Measurements from ENCODE around the gene LRIT3. TPM values are rescaled to one million over a fixed set of nuclear protein-coding genes. Genes with fewer than 3 reads are reported as not detected.

LRIT3 gene
- total RNA-seq, 2 donors from 2014 or later = 0.08 TPM; not detected in 1

- no peak for DNase-seq
- no peak for ATAC-seq
- intact Hi-C loops (cut with DNase I, micrococcal nuclease) = no loop called here
These were observed 31.9 kb downstream of the LRIT3 start for GRCh38 chr4:109879636-109880314.

DNA sequence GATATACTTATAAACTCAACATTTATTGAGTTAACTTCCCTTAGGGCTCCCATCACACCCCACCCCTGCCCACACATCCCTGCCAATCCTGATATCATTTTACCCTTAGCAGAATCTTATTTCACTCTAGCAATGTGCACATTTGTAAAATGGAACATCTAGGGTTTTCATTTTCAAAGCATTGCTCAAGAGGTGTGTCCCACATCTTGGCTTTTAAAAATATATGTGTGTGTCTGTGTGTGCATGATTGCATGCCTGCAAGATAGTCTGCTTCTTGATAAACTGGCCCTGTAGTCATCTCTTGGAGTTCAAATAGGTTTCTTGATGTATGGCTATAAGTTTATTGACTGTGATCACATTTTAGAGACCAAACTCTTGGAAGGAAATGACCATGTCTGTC, 38.4 kb downstream of the LRIT3 start:
- DNase-seq = no peak
- ATAC-seq = no peak
- intact Hi-C loops (cut with DNase I, micrococcal nuclease) = no loop called here

DNA sequence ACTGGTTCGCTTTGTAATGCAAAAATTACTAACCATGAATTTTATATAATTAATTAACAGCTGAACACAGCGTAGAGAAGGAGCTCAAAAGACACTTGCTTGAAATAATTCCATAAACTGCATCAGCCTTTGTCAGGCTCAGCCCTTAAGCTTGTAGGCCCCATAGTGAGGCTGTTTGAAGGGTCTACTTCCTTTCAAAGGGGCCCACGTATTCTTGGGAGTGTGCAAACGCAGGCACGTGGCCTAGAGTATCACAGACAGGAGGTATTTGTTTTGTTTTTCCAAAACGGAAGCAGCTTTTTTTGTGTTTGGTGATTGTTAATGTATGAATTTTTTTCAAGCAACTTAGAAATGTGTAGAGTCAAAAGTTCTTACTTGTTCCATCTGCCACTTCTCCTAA, 39.2 kb downstream of the LRIT3 start:
- ATAC-seq = no peak
- no peak for DNase-seq
- intact Hi-C loops (cut with DNase I, micrococcal nuclease) = no loop called here

- DNase-seq (no peak), ATAC-seq (no peak)
- intact Hi-C loops (cut with DNase I, micrococcal nuclease) = no loop called here
These were observed 42.2 kb downstream of the LRIT3 start for GRCh38 chr4:109890076-109890475.

- intact Hi-C loops (cut with DNase I, micrococcal nuclease) = no loop called here
- ATAC-seq = no peak
- DNase-seq = no peak
These were observed 54.8 kb downstream of the LRIT3 start for GRCh38 chr4:109902559-109903251.

- intact Hi-C loops (cut with DNase I, micrococcal nuclease) = no loop called here
These were observed 60.8 kb downstream of the LRIT3 start for GRCh38 chr4:109908731-109909130.

DNA sequence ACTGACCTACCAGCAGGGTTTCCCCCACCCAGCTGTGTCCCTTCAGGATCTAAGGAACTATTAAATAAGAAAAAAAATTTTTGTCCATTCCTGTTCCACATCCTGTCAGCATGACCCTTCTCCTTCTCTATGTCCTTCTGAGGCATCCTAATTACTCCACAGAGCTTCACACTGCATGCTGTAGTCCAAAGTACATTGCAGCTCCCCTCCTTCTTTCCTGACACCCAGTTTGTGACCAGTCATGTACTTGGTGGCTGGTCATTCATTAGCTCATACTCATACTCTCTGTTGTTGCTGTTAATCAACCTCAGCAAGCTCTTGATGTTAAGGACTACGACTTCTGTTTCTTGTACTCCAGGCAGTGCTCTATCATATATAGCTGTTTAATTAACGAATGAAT, 62.3 kb downstream of the LRIT3 start:
- no peak for DNase-seq
- intact Hi-C loops (cut with DNase I, micrococcal nuclease) = no loop called here
- peak; percentile 37 for ATAC-seq

More at GRCh38 chr4:109908731-109909130, 60.8 kb downstream of the LRIT3 start:
- ATAC-seq (no peak), DNase-seq (no peak)

GRCh38 chr4:109912706-109913595, 65.0 kb downstream of the LRIT3 start, which contains the start of gene EGF:
Gene EGF, plus strand, starts transcription at chr4:109912883. Its CDS starts 453 bp downstream, at chr4:109913336.
- intact Hi-C loops (cut with DNase I, micrococcal nuclease) = no loop called here
- ATAC-seq (peak; percentile 64), DNase-seq (no peak)

GRCh38 chr4:109913596-109914241, 65.8 kb downstream of the LRIT3 start:
- DNase-seq = no peak
- ATAC-seq = peak; percentile 17
- intact Hi-C loops (cut with DNase I, micrococcal nuclease) = no loop called here

- ATAC-seq = peak; percentile 87
- intact Hi-C loops (cut with DNase I, micrococcal nuclease) = no loop called here
- DNase-seq = no peak
These were observed 66.4 kb downstream of the LRIT3 start for GRCh38 chr4:109914322-109914721.

GRCh38 chr4:109915385-109916026, 67.6 kb downstream of the LRIT3 start:
- ATAC-seq (peak; percentile 61), DNase-seq (no peak)
- intact Hi-C loops (cut with DNase I, micrococcal nuclease) = no loop called here

DNA sequence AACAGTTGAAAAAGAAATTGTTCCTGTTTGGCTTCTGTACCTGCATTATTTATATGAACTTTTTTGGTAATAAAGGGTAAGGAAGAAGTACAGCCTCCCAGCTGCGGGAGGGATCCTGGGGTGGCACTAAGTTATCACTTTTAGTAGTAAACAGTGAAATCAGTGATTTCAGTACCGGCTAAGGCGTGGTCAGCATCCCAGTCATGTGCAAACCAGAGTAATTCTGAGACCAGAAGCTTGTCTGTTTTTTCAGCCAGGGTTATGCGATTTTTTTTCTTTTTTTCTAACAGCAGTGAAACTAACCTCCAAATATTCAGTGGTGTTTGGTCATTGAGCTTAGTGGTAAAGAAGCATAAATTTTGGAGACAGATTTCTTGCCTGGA, 68.1 kb downstream of the LRIT3 start:
- DNase-seq (no peak), ATAC-seq (no peak)
- intact Hi-C loops (cut with DNase I, micrococcal nuclease) = no loop called here

GRCh38 chr4:109921384-109921808, 73.5 kb downstream of the LRIT3 start:
- DNase-seq (no peak), ATAC-seq (no peak)
- intact Hi-C loops (cut with DNase I, micrococcal nuclease) = no loop called here

Other genes starting within 250 kb of the LRIT3 start
- gene CASP6, start 144.7 kb upstream of the LRIT3 start, total RNA-seq = 10 to 100 TPM; 73.6 to 78.8 TPM
- gene PLA2G12A, start 118.0 kb upstream of the LRIT3 start, total RNA-seq = 10 to 100 TPM; 41.0 to 50.8 TPM
- gene CFI, start 46.1 kb upstream of the LRIT3 start, total RNA-seq = 1 to 10 TPM; 3.4 to 4.0 TPM
- 10 to 100 TPM; 12.8 to 17.0 TPM for gene GAR1, start 32.3 kb upstream of the LRIT3 start, total RNA-seq
- not detected for gene RRH, start 20.1 kb upstream of the LRIT3 start, total RNA-seq
- 1 to 10 TPM; 2.1 to 3.9 TPM for gene EGF, start 64.8 kb downstream of the LRIT3 start, total RNA-seq